HepG2 (cell line): ENCODE results near the gene PIP5K1A.
A peak's percentile ranks its signal among the peaks of the same experiment; 100 is the strongest.

Experiments
- HIC2 ChIP-seq: sonication (generic); formaldehyde crosslinking; IDR thresholded peaks from 2 replicates; pipeline ENCODE4 v1.9.0; 2022; ENCODE audit warnings: low read depth, missing genetic modification reagents
- HNF4G ChIP-seq, 2 experiments: sonication (generic) in 1 of 2; formaldehyde crosslinking in 1 of 2; IDR thresholded peaks; 2 replicates each; pipeline versions ENCODE4 v1.4.0 to v1.6.1; 2011 to 2020; ENCODE audit warnings: borderline replicate concordance in 2 of 2, low read depth in 2 of 2, mild to moderate bottlenecking in 2 of 2, low read length in 1 of 2, missing genetic modification reagents in 1 of 2, moderate library complexity in 1 of 2
- KLF16 ChIP-seq, 2 experiments: sonication (generic) in 1 of 2; formaldehyde crosslinking in 1 of 2; IDR thresholded peaks; 2 replicates each; pipeline versions ENCODE4 v1.6.1 to v1.8.0; 2016 to 2023; ENCODE audit warnings: missing genetic modification reagents in 2 of 2, missing compliant biosample characterization in 1 of 2
- MED1 ChIP-seq: sonication (generic); formaldehyde crosslinking; IDR thresholded peaks from 2 replicates; pipeline ENCODE4 v1.4.0; 2020; ENCODE audit warnings: missing genetic modification reagents
- REST ChIP-seq, 2 experiments: IDR thresholded peaks; 2 replicates each; pipeline ENCODE4 v1.6.1; 2011 to 2012; ENCODE audit warnings: low read length in 2 of 2, borderline replicate concordance in 1 of 2, low read depth in 1 of 2, mild to moderate bottlenecking in 1 of 2, moderate library complexity in 1 of 2
- RNF2 ChIP-seq: fragments of 450-650 bp; conservative IDR thresholded peaks from 2 replicates; pipeline ENCODE4 v1.6.1; 2016; ENCODE audit warnings: low read depth
- THRA ChIP-seq: sonication (generic); formaldehyde crosslinking; IDR thresholded peaks from 2 replicates; pipeline ENCODE4 v1.4.0; 2020; ENCODE audit warnings: missing genetic modification reagents, borderline replicate concordance
- ZFP37 ChIP-seq: sonication (generic); formaldehyde crosslinking; IDR thresholded peaks from 2 replicates; pipeline ENCODE4 v1.4.0; 2020; ENCODE audit warnings: missing genetic modification reagents, borderline replicate concordance

- TF ChIP-seq KLF16 (CRISPR knock-in tag; IDR thresholded peaks at IDR 0.05) (no peak; a peak in 1 of 4 replicates), HIC2 (CRISPR knock-in tag) (no peak), ZFP37 (CRISPR knock-in tag) (no peak), HNF4G (IDR thresholded peaks at IDR 0.05; ENCODE audit: borderline replicate concordance, low read depth, low read length) (0 out of 2 replicates have a peak, but pooled peaks have one; percentile 4), HNF4G (CRISPR knock-in tag; IDR thresholded peaks at IDR 0.05; ENCODE audit: borderline replicate concordance, low read depth) (no peak), THRA (CRISPR knock-in tag) (no peak), REST (IDR thresholded peaks at IDR 0.05; ENCODE audit: borderline replicate concordance in 1 of 2, low read depth in 1 of 2, low read length in 2 of 2) (peak in 1 of 2 experiments; percentile 12; a peak in 1 of 4 replicates), RNF2 (no peak), MED1 (CRISPR knock-in tag) (peak; percentile 67)
Observed at GRCh38 chr1:151198254-151199127, at the start of gene PIP5K1A.
